Kidney epithelial cell (primary cell): Measurements from ENCODE around the gene ARF4. TPM values are rescaled to one million over a fixed set of nuclear protein-coding genes. Genes with fewer than 3 reads are reported as not detected.

Experiments used
- DNase-seq: peaks from one replicate; pipeline ENCODE4 v3.0.0-alpha.2; 2010; ENCODE audit warnings: low read depth
- H3K27me3 ChIP-seq: 2 replicates; pipeline ENCODE4 v1.6.0; 2011; ENCODE audit warnings: low read length; ENCODE audit not compliant: control insufficient read depth, insufficient read depth
- H3K36me3 ChIP-seq: 2 replicates; pipeline ENCODE4 v1.5.1; 2011; ENCODE audit warnings: low read length; ENCODE audit not compliant: control insufficient read depth, insufficient read depth
- H3K4me3 ChIP-seq: 2 replicates; pipeline ENCODE4 v1.5.1; 2011; ENCODE audit warnings: low read depth, mild to moderate bottlenecking, control low read depth, low read length
- CTCF ChIP-seq: IDR thresholded peaks from 2 replicates; pipeline ENCODE4 v1.5.1; 2011; ENCODE audit warnings: mild to moderate bottlenecking, moderate library complexity, low read length, control low read depth, inconsistent platforms; ENCODE audit not compliant: insufficient read depth, poor library complexity, severe bottlenecking
- total RNA-seq: library from RNA; depleted of rRNA; stranded (reverse); fragments of >200 nt; gene quantifications from 2 replicates; pipeline ENCODE4 v1.2.3, GENCODE V29; 2015

Gene ARF4
- total RNA-seq, 1 donor from 2014 or later, result 208 TPM

GRCh38 chr3:57556459-57557084, 40.6 kb downstream of the ARF4 start:
- no peak for DNase-seq
- H3K27me3 ChIP-seq, result no peaks in the 10 kb centered on the region
- TF ChIP-seq CTCF, result no peak
- no peaks in the 10 kb centered on the region for H3K36me3 ChIP-seq
- peak overlapping the region; percentile 75 for H3K4me3 ChIP-seq

- Histone ChIP-seq H3K27me3 (no peaks in the 10 kb centered on the region), H3K4me3 (peak within 1 kb of the TSS; percentile 75), H3K36me3 (no peaks in the 10 kb centered on the region)
- TF ChIP-seq CTCF, result no peak
- DNase-seq, result peak; percentile 57
These were observed 41.2 kb downstream of the ARF4 start, which contains the start of gene PDE12 for GRCh38 chr3:57555738-57556458. Gene PDE12, plus strand, starts transcription at chr3:57556274. Its CDS starts 106 bp downstream, at chr3:57556380.

GRCh38 chr3:57555306-57555705, 41.8 kb downstream of the ARF4 start:
- Histone ChIP-seq H3K36me3 (no peaks in the 10 kb centered on the region), H3K4me3 (peak overlapping the region; percentile 75), H3K27me3 (no peaks in the 10 kb centered on the region)
- no peak for DNase-seq
- TF ChIP-seq CTCF, result no peak

- no peak for TF ChIP-seq CTCF
- Histone ChIP-seq H3K36me3 (no peaks in the 10 kb centered on the region), H3K4me3 (no peak overlapping the region), H3K27me3 (no peaks in the 10 kb centered on the region)
- DNase-seq, result no peak
These were observed 50.5 kb downstream of the ARF4 start for GRCh38 chr3:57546616-57547015.

- H3K36me3 ChIP-seq, result no peaks in the 10 kb centered on the region
- no peak for TF ChIP-seq CTCF
- H3K4me3 ChIP-seq, result no peak overlapping the region
- no peak for DNase-seq
- no peaks in the 10 kb centered on the region for H3K27me3 ChIP-seq
These were observed 51.4 kb downstream of the ARF4 start for GRCh38 chr3:57545636-57546268.
